GM10266 (cell line): ENCODE data around the gene ANXA10.

Experiments used
- DNase-seq: peaks from one replicate; pipeline ENCODE4 v3.0.0; 2012; ENCODE audit errors: extremely low spot score
- CTCF ChIP-seq: IDR thresholded peaks from 2 replicates; pipeline ENCODE4 v1.5.1; 2012; ENCODE audit warnings: mild to moderate bottlenecking, low read depth; ENCODE audit not compliant: control insufficient read depth, insufficient read depth; ENCODE audit errors: missing control alignments

ANXA10 gene

GRCh38 chr4:168221301-168221700 is 129.0 kb downstream of the ANXA10 start:
- TF ChIP-seq CTCF, result no peak
- DNase-seq, result no peak
